GM21390 (cell line): Measurements from ENCODE around the gene TIMM17B.
"Not testable (repeated sequence)": the region's sequence is repeated elsewhere in the genome, so short reads cannot be mapped to it uniquely, and the experiment has no call there.

Source experiments
- ATAC-seq: cut with Tn5 transposase; IDR thresholded peaks from one replicate; pipeline ENCODE4 v1.9.1; 2021; ENCODE audit not compliant: unreplicated experiment

Gene TIMM17B

GRCh38 chrX:48897157-48897624, 377 bp downstream of the TIMM17B start:
- no peak for ATAC-seq

GRCh38 chrX:48896611-48897011, 957 bp downstream of the TIMM17B start:
- no peak for ATAC-seq

GRCh38 chrX:48894891-48895290, 2.7 kb downstream of the TIMM17B start:
- ATAC-seq, result no peak

- ATAC-seq, result no peak
Measured at GRCh38 chrX:48893556-48894348, 3.8 kb downstream of the TIMM17B start.

GRCh38 chrX:48892896-48893295, 4.7 kb downstream of the TIMM17B start:
- no peak for ATAC-seq

GRCh38 chrX:48891402-48892288, 5.9 kb downstream of the TIMM17B start:
- peak; percentile 80 for ATAC-seq

- peak; percentile 43 for ATAC-seq
Measured at GRCh38 chrX:48890934-48891401, 6.6 kb downstream of the TIMM17B start.

- ATAC-seq, result no peak
Measured at GRCh38 chrX:48890296-48890925, 7.2 kb downstream of the TIMM17B start.

GRCh38 chrX:48886586-48886985, 11.0 kb downstream of the TIMM17B start:
- ATAC-seq, result not testable (repeated sequence)

- no peak for ATAC-seq
Measured at GRCh38 chrX:48883729-48884128, 13.8 kb downstream of the TIMM17B start.

GRCh38 chrX:48876944-48877343, 20.6 kb downstream of the TIMM17B start:
- ATAC-seq, result not testable (repeated sequence)

- ATAC-seq, result not testable (repeated sequence)
Measured at GRCh38 chrX:48872017-48872416, 25.6 kb downstream of the TIMM17B start.

- no peak for ATAC-seq
Measured at GRCh38 chrX:48864210-48864609, 33.4 kb downstream of the TIMM17B start.

GRCh38 chrX:48854898-48855297, 42.7 kb downstream of the TIMM17B start:
- no peak for ATAC-seq

- not testable (repeated sequence) for ATAC-seq
Measured at GRCh38 chrX:48854121-48854804, 43.3 kb downstream of the TIMM17B start.

GRCh38 chrX:48853494-48853893, 44.1 kb downstream of the TIMM17B start:
- ATAC-seq, result not testable (repeated sequence)

GRCh38 chrX:48852857-48853256, 44.7 kb downstream of the TIMM17B start:
- ATAC-seq, result no peak

- no peak for ATAC-seq
Measured at GRCh38 chrX:48848847-48849246, 48.7 kb downstream of the TIMM17B start.
